SK-N-SH (cell line): ENCODE results near the gene UGDH. TPM values are rescaled to one million over a fixed set of nuclear protein-coding genes. Genes with fewer than 3 reads are reported as not detected.

Experiments used
- CTCF ChIA-PET: fragments of 300-600, 350-600 bp; formaldehyde crosslinking; extraction: SDS; loops from one replicate; lab custom pipeline; 2021; lab: Yijun Ruan, JAX
- POLR2A ChIA-PET: fragments of 350-600 bp; sonication (Branson Sonifier 250); formaldehyde crosslinking; extraction: SDS; loops from one replicate; lab custom pipeline; 2020; ENCODE audit warnings: antibody characterized with exemption, inconsistent platforms; lab: Yijun Ruan, JAX
- DNase-seq: peaks from one replicate; pipeline ENCODE4 v3.0.0; 2012
- H2AFZ ChIP-seq: fragments of 200-600 bp; sonication (generic); 2 replicates; pipeline ENCODE4 v1.8.1; 2016; ENCODE audit warnings: antibody characterized with exemption, mild to moderate bottlenecking, low read depth
- H3F3A ChIP-seq: fragments of 200-600 bp; sonication (generic); replicated peaks from 2 replicates; pipeline ENCODE3; 2016; ENCODE audit warnings: antibody characterized with exemption, mild to moderate bottlenecking; ENCODE audit not compliant: insufficient read depth
- H3K27ac ChIP-seq, 2 experiments: fragments of 200-500 bp in 1 of 2; fragments of 200-600 bp in 1 of 2; sonication (Bioruptor generic) in 1 of 2; sonication (generic), shearing (Covaris generic) in 1 of 2; 2 replicates each; pipeline versions ENCODE4 v1.5.1 to v1.6.1; 2014 to 2016; ENCODE audit warnings: low read depth in 2 of 2, inconsistent platforms in 1 of 2, low read length in 1 of 2, mild to moderate bottlenecking in 1 of 2, mixed read lengths in 1 of 2
- H3K27me3 ChIP-seq: fragments of 200-600 bp; sonication (generic), shearing (Covaris generic); 2 replicates; pipeline ENCODE4 v1.6.1; 2016; ENCODE audit warnings: mixed run types; ENCODE audit not compliant: insufficient read depth
- H3K36me3 ChIP-seq, 2 experiments: fragments of 200-500 bp in 1 of 2; fragments of 200-600 bp in 1 of 2; sonication (Bioruptor generic) in 1 of 2; sonication (generic) in 1 of 2; replicated peaks in 1 of 2; 2 replicates each; pipeline versions ENCODE3 to v1.5.1; 2014 to 2016; ENCODE audit warnings: low read length in 1 of 2, mild to moderate bottlenecking in 1 of 2; ENCODE audit not compliant: insufficient read depth in 2 of 2, control insufficient read depth in 1 of 2
- H3K4me1 ChIP-seq, 2 experiments: fragments of 200-500 bp in 1 of 2; fragments of 200-600 bp in 1 of 2; sonication (Bioruptor generic) in 1 of 2; sonication (generic), shearing (Covaris generic) in 1 of 2; 2 replicates each; pipeline versions ENCODE4 v1.5.1 to v1.6.1; 2014 to 2016; ENCODE audit warnings: low read depth in 1 of 2, low read length in 1 of 2, mixed run types in 1 of 2; ENCODE audit not compliant: insufficient read depth in 2 of 2, control insufficient read depth in 1 of 2
- H3K4me2 ChIP-seq: fragments of 200-600 bp; sonication (generic), shearing (Covaris generic); 2 replicates; pipeline ENCODE4 v1.6.1; 2017; ENCODE audit warnings: mixed run types
- H3K4me3 ChIP-seq, 2 experiments: fragments of 200-500 bp in 1 of 2; fragments of 200-600 bp in 1 of 2; sonication (Bioruptor generic) in 1 of 2; sonication (generic), shearing (Covaris generic) in 1 of 2; 2 replicates each; pipeline versions ENCODE4 v1.5.1 to v1.8.1; 2014 to 2016; ENCODE audit warnings: low read depth in 2 of 2, inconsistent platforms in 1 of 2, low read length in 1 of 2, mild to moderate bottlenecking in 1 of 2, mixed read lengths in 1 of 2, moderate library complexity in 1 of 2
- H3K79me2 ChIP-seq: fragments of 200-600 bp; sonication (generic); 2 replicates; pipeline ENCODE4 v1.8.1; 2017; ENCODE audit warnings: mild to moderate bottlenecking; ENCODE audit not compliant: insufficient read depth
- H3K9ac ChIP-seq: fragments of 200-600 bp; sonication (generic); 2 replicates; pipeline ENCODE4 v1.6.1; 2017; ENCODE audit warnings: mixed run types
- H3K9me2 ChIP-seq: fragments of 200-600 bp; sonication (generic); 2 replicates; pipeline ENCODE4 v1.6.1; 2017; ENCODE audit warnings: mixed run types
- H3K9me3 ChIP-seq: fragments of 200-600 bp; sonication (generic); 2 replicates; pipeline ENCODE4 v1.6.1; 2017; ENCODE audit warnings: mixed run types, mild to moderate bottlenecking, moderate library complexity
- H4K20me1 ChIP-seq: fragments of 200-600 bp; sonication (generic); 2 replicates; pipeline ENCODE4 v1.6.1; 2017; ENCODE audit warnings: mild to moderate bottlenecking, mixed run types; ENCODE audit not compliant: insufficient read depth
- CHD2 ChIP-seq: fragments of 150-350 bp; IDR thresholded peaks from 2 replicates; pipeline ENCODE4 v1.6.1; 2018; ENCODE audit warnings: low read length; ENCODE audit not compliant: partially characterized antibody
- ELF1 ChIP-seq: IDR thresholded peaks from 2 replicates; pipeline ENCODE4 v1.4.0; 2012
- EP300 ChIP-seq, 2 experiments: IDR thresholded peaks; 2 replicates each; pipeline versions ENCODE4 v1.4.0 to v1.6.1; 2012; ENCODE audit warnings: borderline replicate concordance in 1 of 2, low read depth in 1 of 2, low read length in 1 of 2
- EZH2phosphoT487 ChIP-seq: fragments of 200-600 bp; sonication (generic); IDR thresholded peaks from 2 replicates; pipeline ENCODE4 v1.6.1; 2017; ENCODE audit warnings: low read depth, mixed run types, mild to moderate bottlenecking, antibody characterized with exemption, moderate library complexity, borderline replicate concordance
- FOSL2 ChIP-seq: IDR thresholded peaks from 2 replicates; pipeline ENCODE4 v1.4.0; 2012; ENCODE audit warnings: low read depth, mild to moderate bottlenecking, moderate library complexity, borderline replicate concordance
- GABPA ChIP-seq: IDR thresholded peaks from 2 replicates; pipeline ENCODE4 v1.4.0; 2012; ENCODE audit warnings: low read depth, mild to moderate bottlenecking
- IRF3 ChIP-seq: fragments of 150-350 bp; IDR thresholded peaks from 2 replicates; pipeline ENCODE4 v1.6.1; 2016; ENCODE audit warnings: mild to moderate bottlenecking, low read depth, low read length
- JUND ChIP-seq: IDR thresholded peaks from 2 replicates; pipeline ENCODE4 v1.4.0; 2012
- NRF1 ChIP-seq: IDR thresholded peaks from 2 replicates; pipeline ENCODE4 v1.6.1; 2012; ENCODE audit warnings: low read depth, mild to moderate bottlenecking, low read length
- POLR2AphosphoS5 ChIP-seq: IDR thresholded peaks from 2 replicates; pipeline ENCODE4 v1.6.1; 2012; ENCODE audit warnings: low read depth, low read length
- REST ChIP-seq: IDR thresholded peaks from 2 replicates; pipeline ENCODE4 v1.6.1; 2012; ENCODE audit warnings: mild to moderate bottlenecking, low read depth, low read length, moderate library complexity
- RFX5 ChIP-seq: IDR thresholded peaks from 2 replicates; pipeline ENCODE4 v1.6.1; 2012; ENCODE audit warnings: mild to moderate bottlenecking, improper control_type of control experiment, low read length
- SIN3A ChIP-seq: IDR thresholded peaks from 2 replicates; pipeline ENCODE4 v1.6.1; 2012; ENCODE audit warnings: low read depth, mild to moderate bottlenecking, low read length, moderate library complexity, borderline replicate concordance
- TAF1 ChIP-seq: IDR thresholded peaks from 2 replicates; pipeline ENCODE4 v1.6.1; 2012; ENCODE audit warnings: low read depth, mild to moderate bottlenecking, low read length, moderate library complexity, borderline replicate concordance
- USF1 ChIP-seq: IDR thresholded peaks from 2 replicates; pipeline ENCODE4 v1.4.0; 2012; ENCODE audit warnings: low read depth, borderline replicate concordance
- YY1 ChIP-seq: IDR thresholded peaks from 2 replicates; pipeline ENCODE4 v1.4.0; 2012; ENCODE audit warnings: low read depth, mild to moderate bottlenecking
- WGBS: methylation state at CpG from one replicate; pipeline ENCODE4 v1.1.6; 2017; ENCODE audit warnings: low lambda C conversion rate; 5-methylcytosine and 5-hydroxymethylcytosine counted together
- polyA plus RNA-seq, 3 experiments: library from polyadenylated mRNA; depleted of rRNA; stranded (reverse); fragments of >200 nt; gene quantifications; 2 replicates each; pipeline ENCODE4 v1.2.3, GENCODE V29; 2012

UGDH gene
- polyA plus RNA-seq, 1 of the 3 experiments (the other 2 are of a cell fraction), result 41.6 TPM

DNA sequence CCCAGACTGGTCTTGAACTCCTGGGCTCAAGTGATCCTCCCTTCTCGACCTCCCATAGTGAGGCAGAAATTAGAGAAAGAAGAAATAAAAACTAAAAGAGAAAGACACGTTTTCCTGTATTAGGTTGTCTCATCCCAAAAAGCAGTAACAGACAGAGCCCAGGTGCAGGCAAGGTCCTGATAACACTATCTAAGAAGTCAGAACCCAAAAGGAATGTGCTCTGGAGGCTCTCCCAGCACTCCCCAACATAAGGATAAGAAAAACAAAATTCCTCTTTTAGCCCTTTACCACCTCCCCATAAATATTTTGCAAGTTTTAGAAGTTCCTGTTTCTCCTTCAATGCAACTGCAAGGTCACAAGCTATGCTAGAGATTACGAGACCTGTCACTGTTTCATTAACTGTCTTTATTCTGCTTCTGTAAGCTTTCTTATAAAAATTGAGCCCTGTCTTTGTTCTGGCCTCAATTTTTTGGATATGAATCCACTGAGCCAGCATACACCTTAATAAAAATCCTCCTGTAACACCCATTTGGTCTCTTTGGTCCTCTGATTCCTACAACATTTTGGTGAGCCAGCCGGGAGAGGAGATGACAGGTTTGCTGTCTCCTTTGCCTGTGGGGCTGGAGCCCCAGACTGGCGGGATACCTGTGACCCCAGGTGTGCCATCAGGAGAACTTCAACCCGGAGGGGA is 42.5 kb downstream of the UGDH start:
- Histone ChIP-seq H3K4me3 (no peak overlapping the region), H3K9me3 (no peaks in the 10 kb centered on the region), H4K20me1 (no peaks in the 10 kb centered on the region), H3K4me1 (no peaks in the 10 kb centered on the region), H3K79me2 (no peaks in the 10 kb centered on the region), H3K9me2 (no peaks in the 10 kb centered on the region), H2AFZ (no peak overlapping the region), H3F3A (no peaks in the 10 kb centered on the region), H3K9ac (no peak overlapping the region), H3K36me3 (no peaks in the 10 kb centered on the region), H3K27ac (no peak overlapping the region), H3K27me3 (no peaks in the 10 kb centered on the region), H3K4me2 (no peak overlapping the region)
- POLR2A ChIA-PET, result no interaction called here
- no peak for TF ChIP-seq POLR2AphosphoS5
- TF ChIP-seq YY1, result no peak
- TF ChIP-seq FOSL2, result no peak
- no peak for TF ChIP-seq SIN3A
- no peak for TF ChIP-seq TAF1
- TF ChIP-seq RFX5, result no peak
- TF ChIP-seq EP300 (IDR thresholded peaks at IDR 0.05; ENCODE audit: borderline replicate concordance in 1 of 2, low read depth in 1 of 2, low read length in 1 of 2), result no peak
- no peak for TF ChIP-seq ELF1
- no peak for TF ChIP-seq CHD2
- no peak for TF ChIP-seq JUND
- TF ChIP-seq GABPA, result no peak
- TF ChIP-seq REST, result no peak
- CTCF ChIA-PET, result interaction anchor here (2.5 kb wide), 1 partner anchor 16 kb away, joined by 14 read pairs; no protein-coding TSS in a partner anchor
- WGBS, result 62% methylated on average over 6 of the region's 6 CpGs
- no peak for DNase-seq

DNA sequence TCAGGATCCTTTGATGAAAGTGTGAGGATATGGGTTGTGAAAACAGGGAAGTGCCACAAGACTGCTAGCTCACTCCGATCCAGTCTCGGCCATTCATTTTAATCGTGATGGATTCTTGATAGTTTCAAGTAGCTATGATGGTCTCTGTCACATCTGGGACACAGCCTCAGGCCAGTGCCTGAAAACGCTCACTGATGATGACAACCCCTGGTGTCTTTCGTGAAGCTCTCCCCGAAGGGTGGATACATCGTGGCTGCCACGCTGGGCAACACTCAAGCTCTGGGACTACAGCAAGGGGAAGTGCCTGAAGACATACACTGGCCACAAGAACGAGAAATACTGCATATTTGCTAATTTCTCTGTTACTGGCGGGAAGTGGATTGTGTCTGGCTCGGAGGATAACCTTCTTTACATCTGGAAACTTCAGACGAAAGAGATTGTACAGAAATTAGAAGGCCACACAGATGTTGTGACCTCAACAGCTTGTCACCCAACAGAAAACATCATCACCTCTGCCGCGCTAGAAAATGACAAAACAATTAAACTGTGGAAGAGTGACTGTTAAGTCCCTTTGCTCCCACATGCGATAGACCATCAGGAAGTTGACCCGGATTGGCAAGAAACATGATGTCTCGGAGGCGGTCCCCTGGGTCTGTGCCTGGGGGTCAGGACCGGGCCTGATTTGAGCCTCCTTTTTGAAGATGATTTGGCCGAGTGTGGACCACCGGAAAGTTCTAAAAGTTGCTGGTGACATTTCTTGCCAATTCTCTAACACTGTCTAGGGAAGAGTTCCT is 46.1 kb downstream of the UGDH start:
- H3K4me3 ChIP-seq, result no peak overlapping the region
- H4K20me1 ChIP-seq, result no peaks in the 10 kb centered on the region
- DNase-seq, result no peak
- peaks cover 3% of the 10 kb centered on the region for H3F3A ChIP-seq
- TF ChIP-seq JUND (no peak), CHD2 (no peak), YY1 (no peak), IRF3 (no peak), USF1 (no peak), SIN3A (no peak), RFX5 (no peak), EZH2phosphoT487 (no peak), NRF1 (no peak)
- H3K79me2 ChIP-seq, result no peaks in the 10 kb centered on the region
- H3K4me2 ChIP-seq, result no peak overlapping the region
- no peak overlapping the region for H2AFZ ChIP-seq
- no peaks in the 10 kb centered on the region for H3K9me3 ChIP-seq
- POLR2A ChIA-PET, result no interaction called here
- H3K9ac ChIP-seq, result no peak overlapping the region
- CTCF ChIA-PET, result interaction anchor here (0.8 to 1.7 kb wide), 2 partner anchors 12 kb away, joined by 3 to 9 read pairs; no protein-coding TSS in a partner anchor
- no peaks in the 10 kb centered on the region; a peak in 1 of 4 replicates for H3K4me1 ChIP-seq
- H3K36me3 ChIP-seq, result peaks cover 0 to 8% of the 10 kb centered on the region in 2 experiments
- no peaks in the 10 kb centered on the region for H3K27me3 ChIP-seq
- no peak overlapping the region for H3K27ac ChIP-seq
- WGBS, result 94% methylated on average over 20 of the region's 21 CpGs
- H3K9me2 ChIP-seq, result no peaks in the 10 kb centered on the region
